GM18868 (cell line): ENCODE results near the gene PARVB.

Source experiments
- ATAC-seq: cut with Tn5 transposase; IDR thresholded peaks from one replicate; pipeline ENCODE4 v1.9.1; 2021; ENCODE audit warnings: mild to moderate bottlenecking, moderate library complexity; ENCODE audit not compliant: unreplicated experiment

The PARVB gene

DNA sequence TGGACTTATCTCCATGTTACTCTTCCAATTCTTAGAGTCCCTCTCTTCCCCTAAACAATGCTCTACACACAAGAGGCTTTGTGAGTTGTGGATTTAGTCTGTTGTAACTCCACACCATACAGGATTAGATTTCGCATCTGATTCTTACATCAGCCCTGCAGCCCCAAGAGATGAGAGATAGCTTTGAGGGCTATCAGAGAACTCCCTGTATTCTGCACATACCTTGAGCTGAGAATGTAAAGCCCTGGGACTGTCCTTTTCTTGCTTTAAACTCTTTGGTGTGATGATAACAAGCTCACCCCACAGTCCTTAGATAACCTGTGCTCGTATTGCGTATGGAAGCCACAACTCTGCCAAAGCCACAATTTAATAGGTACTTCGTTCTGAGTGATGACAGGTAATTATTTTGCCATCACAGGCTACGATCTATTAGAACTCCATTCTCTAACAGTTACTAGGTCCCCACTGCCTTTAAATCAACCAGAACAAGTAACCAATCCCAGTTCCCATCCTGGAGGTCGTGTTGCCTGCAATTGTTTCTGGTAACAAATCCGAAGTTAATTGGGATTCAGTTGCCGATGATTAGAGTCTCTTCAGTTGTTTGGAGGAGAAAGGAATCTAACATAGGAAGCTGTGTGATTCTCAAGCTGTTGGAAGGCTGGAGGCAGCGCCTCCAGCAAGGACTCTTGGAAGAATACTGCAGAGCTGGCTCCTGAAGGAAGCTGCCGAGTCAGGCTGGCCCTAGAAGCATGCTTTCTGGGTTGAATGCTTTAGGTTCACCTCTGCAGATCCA lies 155.3 kb downstream of the PARVB start:
- ATAC-seq: no peak

DNA sequence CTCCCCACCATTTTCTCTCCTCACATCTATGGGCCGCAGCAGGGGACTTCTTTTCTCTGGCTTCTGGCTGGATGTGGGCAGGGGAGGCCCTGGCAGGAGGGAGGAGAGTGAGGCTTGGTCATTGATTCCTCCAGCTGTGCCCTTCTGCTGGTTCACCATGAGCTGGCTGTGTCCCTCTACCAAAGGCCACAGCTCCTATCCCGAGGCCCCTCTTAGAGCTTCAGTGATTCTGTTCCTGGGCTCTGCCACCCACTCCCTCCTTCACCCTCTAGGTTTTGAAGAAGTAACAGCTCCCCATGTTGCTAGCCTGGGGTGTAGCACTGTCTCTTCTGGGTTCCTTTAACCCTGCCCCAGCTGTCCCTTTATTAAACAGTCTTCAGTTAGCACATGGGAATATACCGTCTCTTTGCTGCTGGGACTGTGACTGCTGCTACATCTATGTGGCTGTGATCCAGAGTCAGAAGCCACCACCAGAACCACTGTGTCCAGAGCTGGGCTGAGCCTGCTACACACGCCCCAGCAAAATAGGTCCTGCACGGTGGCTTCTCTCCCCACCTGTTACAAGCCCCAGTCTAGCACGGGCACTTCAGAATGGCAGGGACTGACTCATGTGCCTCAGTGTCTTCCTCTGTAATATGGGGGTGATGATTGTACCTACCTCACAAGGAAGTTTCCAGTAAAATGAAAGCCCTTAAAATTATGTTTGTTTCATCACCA lies 156.0 kb downstream of the PARVB start:
- no peak for ATAC-seq

DNA sequence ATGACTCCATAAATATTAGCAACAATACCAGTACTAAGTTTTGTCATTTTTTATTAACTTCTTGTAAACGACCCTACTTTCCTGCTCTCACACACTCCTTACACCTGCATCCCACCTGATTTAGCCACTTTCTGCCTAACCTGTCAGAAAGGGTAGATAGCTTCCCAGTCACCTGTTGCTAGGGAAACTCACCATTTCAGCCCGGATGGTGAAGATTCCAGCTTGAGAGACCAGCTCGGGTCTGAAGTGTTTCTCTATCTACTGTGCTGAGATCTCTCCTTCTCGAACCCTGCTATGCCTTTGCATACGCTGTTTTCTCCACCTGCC lies 156.6 kb downstream of the PARVB start, which contains the start of gene PARVG:
TSS of gene PARVG (plus strand) at position 220 of the 327 bp plus-strand sequence. CDS start 2,405 bp downstream, outside the sequence.
- peak; percentile 77 for ATAC-seq

DNA sequence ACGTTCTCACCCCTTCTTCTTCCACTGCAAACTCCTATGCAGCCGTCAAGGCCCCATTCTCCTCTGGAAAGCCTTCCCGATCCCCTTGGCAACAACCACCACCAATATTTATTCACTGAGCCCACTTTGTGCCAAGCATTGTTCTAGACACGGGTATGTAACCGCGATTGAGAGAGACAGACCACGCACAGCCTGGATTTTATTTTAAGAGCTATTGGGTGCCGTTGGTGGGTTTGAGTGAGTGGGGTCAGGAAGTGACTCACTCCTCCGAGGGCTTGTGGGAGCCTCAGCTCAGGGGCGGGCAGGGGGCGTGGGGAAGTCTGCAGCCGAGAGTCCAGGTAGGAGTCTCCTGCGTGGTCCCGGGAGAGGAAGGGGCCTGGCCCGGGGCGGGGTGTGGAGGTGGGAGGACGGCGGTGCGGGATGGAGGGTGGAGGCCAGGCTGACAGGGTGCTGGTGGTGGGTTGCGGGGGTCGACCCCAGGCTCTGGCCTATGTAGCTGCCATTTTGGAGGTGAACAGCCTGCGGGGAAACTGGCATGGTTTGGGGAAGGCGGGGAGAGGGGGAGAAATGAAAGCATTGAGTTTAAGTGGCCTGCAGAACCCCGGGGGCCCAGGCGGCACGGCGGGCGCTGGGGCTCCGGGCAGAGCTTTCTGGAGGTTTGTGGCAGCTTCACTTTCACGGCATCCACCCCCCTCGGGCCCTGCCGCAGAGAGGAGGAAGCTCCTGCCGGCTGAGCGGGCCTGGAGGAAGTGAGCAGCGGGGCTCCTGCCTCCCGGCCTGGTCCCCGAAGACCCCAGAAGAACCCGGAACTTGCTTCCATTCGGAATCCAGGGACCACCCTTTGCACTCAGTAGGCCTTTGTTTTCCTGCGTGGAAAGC lies 157.2 kb downstream of the PARVB start:
- peak; percentile 32 for ATAC-seq

DNA sequence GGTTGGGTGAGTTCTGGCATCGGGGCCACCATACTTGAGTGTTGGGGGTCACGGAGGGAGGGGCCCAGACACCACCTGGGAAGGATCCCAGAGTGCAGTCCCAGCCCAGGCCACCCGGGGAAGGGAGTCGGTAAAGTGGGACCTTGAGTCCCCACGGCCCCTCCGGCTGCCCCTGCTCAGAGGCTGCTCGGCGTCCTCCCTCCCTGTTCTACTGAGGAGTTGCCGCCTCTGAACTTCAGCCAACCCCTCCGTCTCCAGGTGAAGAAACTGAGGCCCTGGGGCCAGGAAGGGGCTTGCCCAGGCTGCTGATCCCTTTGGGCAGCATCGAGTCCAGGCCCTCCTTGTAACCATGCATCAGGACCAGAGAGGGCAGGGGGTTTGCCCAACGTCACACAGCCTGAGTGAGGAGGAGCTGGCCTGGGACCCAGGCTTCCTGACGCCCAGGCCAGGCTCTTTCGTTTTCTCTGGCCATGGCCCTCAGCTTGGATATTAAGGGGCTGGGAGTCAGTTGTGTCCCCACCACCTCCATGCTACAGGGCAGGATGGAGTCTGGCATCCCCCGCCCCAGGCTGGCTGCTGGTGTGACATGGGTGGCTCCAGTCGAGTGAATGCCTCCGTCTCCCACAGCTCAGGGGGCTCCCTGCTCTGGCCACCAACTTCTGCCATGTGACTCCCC lies 157.9 kb downstream of the PARVB start:
- peak; percentile 15 for ATAC-seq

DNA sequence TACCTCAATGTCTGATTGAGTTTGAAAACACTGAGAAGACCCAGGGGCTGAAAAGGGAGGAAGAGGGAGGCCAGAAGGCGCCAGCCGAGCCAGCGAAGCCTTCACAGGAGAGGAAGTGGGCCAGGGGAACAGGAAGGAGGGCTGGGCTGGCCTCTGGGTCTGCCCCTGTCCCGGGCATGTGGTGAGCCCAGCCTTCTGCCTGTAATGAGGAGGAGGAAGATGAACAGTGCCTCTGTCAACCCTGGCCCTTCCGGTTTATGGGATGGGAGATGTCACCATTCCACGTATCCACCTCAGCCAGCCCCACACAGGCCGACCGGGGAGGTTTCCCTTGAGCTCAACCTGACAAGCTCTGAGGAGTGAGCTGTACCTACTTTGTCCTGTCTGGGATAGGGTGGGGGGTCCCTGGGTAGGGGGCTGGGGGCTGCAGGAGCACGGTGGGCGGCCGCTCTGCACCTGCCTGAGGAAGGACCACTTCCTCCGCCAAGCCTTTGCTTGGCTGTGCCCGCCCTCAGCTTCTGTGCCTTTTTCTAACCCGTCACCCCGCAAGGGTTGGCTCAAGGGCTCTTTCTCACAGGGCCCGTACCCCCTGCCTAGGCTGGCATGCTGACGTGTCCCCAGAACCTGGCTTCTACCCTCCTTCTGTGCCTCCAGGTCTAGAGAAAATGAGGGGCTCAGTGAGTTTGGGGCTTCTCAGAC lies 158.6 kb downstream of the PARVB start:
- ATAC-seq: no peak

DNA sequence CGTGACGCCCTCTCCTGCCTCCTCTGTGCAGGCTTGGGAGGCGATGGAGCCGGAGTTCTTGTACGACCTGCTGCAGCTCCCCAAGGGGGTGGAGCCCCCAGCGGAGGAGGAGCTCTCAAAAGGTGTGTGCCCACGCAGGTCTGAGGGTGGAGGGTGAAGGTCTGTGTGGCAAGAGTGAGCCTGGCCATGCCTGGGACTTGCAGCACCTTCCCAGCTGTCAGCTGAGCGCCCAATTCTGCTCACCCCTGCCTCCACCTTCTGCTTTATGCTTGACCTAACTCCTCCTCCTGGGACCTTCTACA lies 159.1 kb downstream of the PARVB start:
- no peak for ATAC-seq

DNA sequence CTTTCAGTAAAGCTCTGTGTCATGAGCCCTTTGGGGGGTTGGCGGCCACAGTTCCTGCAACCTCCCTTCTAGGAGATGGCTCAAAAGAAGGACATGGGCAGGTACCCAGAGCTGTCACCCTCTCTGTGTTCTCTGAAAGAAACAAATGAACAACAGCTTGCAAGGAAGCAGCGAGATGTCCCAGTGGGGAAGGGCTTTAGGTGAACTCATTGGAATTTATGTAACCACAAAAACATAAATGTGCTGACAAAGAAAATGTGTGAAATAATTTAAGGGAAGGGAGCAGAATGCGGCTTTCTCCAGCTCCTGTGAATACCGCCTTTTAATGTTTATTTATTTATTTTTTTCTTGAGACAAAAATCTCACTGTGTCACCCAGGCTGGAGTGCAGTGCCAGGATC lies 159.9 kb downstream of the PARVB start:
- no peak for ATAC-seq

DNA sequence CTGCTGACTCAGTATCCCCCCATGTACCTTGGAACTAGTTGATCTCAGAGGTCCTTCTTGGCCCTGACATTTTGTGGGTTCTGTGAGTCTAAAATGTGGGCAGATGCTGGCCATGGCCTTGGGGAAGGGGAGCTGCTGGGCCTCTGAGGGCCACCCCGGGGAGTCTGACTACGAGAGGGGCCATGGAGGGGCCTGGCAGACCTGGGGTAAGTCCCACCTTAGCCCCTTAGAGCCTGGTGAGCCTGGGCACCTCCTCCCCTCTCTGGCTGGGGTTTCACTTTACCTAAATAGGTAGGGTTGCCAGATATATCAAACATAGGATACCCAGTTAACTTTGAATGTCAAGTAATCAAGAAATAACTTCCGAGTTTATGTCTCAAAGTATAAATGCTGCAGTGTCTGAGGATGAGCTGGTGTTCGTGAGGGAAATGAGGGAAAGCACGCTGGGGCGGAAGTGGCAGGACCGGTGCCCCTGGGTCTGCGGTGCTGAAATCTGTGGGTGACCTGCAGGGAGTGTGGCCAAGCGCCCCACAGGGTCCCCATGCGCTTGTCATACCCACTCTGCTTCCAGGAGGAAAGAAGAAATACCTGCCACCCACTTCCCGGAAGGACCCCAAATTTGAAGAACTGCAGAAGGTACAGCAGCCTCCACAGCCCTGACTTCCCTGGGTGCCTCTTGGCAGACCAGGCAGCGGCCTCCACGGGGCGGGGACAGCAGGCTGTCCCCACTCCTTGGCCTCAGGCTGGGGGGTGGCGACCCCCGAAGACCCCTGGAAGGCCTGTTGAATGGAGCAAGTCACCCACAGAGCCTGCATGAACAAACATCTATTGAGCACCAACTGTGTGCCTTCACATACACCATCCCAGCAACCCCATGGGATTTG lies 161.4 kb downstream of the PARVB start:
- no peak for ATAC-seq

DNA sequence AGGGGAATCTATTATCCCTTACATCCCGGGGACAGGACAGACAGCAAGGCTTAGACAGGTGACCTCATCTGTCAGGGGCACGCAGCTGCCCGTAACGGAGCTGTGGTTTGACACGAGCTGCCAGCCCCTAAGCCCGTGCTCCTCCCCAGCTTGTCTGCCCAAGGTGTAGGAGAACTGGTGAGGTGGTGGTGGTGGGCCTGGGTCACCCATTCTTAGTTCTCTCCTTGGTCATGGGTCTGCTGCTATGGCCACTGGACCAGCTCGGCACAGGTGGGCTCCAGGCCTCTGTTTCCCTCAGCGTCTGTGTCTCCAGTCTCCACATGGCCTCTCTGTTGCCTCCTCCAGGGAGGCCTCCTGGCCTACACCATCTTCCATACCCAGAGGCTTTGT lies 162.0 kb downstream of the PARVB start:
- ATAC-seq: no peak

DNA sequence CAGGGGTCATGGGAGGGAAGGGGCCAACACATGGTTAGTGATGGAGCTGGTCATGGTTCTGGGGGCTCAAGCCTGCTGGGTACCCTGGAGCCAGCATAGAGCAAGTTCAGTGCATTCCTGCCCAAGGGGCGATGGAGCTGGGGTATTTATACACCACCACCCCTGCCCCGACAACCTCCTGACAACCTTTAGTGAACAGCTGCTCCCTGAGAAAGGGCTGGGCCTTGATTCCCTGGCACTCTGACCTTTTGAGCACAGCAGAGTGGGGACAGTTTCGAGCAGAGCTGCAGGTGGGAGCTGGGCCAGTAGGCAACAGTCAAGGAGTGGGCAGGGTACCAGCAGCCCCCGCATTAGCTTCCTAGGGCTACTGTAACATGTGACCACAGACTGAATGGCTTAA lies 162.6 kb downstream of the PARVB start:
- no peak for ATAC-seq

DNA sequence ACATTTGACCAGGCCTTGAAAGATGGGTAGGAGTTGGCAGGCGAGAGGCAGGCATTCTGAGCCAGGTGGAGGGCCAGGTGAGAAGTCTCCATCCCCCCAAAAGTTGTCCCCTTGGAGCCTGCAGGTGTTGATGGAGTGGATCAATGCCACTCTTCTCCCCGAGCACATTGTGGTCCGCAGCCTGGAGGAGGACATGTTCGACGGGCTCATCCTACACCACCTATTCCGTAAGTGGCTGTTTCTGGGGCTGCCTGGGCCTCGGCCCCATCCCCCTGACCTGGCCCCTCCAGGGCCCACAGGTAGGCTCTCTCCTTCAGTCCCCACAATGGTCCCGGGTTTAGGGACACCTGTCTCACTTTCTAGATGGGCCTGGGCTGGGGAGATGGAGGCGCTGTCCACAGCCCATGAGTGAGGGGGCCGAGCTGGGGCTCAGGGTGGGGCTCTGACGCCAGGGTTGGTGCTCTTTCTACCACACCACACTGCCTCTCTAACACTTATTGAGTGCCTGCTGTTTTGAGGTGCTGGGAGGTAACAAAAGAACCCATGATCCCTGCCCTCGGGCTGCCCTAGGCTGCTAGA lies 163.6 kb downstream of the PARVB start:
- no peak for ATAC-seq

DNA sequence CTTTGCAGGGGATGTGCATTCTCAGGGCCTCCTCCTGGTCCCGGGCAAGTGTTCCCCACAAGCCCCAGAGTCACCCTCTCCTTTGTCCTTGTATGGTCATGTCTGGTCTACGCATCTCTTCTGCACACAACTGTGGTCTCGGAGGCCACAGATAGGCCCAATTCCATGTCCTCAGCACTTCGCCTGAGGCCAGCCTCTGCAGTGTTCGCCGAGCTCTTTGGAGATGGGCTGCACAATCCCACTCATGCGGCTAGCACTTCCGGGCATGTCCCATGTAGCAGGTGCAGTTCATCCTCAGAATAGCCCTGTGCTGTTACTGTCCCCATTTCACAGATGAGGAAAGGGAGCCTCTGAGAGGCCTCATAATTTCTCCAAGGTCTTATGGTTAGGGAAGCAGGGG lies 164.2 kb downstream of the PARVB start:
- ATAC-seq: no peak

DNA sequence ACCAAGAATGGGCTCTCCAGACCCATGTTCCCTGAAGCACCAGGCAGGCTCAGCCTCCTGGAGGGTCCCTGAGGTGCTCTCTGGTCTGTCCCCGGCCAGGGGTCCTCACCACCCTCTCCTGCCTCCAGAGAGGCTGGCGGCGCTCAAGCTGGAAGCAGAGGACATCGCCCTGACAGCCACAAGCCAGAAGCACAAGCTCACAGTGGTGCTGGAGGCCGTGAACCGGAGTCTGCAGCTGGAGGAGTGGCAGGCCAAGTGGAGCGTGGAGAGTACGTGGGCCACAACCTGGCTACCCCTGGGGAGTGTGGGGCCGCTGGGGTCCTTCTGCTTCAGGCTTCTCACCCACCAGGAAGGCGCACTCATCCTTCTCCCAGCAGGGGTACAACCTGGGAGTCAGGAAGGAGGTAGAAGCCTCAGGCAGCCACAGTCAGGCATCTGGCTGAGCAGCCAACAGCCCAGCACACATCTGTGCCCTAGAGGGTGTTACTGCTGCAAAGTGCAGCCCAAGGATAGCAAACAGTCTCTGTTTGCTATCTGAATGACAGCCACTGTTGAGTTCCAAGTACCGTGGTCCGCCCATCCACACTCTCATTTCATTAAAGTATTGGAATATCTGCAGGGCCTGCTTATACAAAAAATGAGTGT lies 165.0 kb downstream of the PARVB start:
- no peak for ATAC-seq

DNA sequence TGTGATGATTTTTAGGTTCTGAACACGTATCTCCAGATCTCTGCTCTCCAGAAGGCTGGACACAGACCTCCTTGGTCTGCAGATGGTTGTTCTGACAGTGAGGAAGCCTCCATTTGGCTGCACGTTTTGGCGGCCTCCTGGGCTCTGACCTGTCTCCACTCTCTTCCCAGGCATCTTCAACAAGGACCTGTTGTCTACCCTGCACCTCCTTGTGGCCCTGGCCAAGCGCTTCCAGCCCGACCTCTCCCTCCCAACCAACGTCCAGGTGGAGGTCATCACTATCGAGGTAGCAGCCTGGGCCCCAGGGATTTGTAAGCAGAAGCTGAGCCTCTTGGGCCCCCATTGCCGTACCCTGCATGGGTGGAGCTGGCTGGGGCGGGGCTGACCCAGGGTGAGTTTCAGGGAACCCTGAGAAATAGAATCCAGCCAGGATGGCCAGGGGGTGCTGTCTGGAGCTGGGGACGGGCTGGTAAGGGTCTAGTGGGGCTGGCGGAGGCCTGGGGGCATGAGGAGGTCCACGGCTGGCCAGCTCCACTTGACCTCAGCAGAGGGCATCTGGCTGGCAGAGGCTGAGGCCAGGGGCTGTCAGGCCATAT lies 166.4 kb downstream of the PARVB start:
- ATAC-seq: no peak

DNA sequence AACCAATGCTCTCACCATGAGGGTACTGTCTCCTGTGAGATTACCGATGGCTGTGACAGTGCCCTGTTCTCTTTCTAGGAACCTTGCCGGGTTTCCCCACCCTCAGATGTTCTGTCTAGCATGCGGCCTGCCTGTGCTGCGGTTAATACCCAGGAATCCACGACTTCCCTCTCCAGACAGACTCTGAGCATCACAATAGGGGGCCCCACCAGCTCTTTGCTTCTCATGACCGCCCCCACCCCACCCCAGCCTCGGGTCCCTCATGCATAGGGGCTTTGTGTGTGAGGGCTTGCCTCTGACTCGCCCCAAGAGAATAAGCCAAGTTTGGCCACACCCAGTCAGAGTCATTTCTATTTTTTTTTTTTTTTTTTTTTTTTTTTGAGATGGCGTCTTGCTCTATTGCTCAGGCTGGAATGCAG lies 166.9 kb downstream of the PARVB start:
- peak; percentile 63 for ATAC-seq

DNA sequence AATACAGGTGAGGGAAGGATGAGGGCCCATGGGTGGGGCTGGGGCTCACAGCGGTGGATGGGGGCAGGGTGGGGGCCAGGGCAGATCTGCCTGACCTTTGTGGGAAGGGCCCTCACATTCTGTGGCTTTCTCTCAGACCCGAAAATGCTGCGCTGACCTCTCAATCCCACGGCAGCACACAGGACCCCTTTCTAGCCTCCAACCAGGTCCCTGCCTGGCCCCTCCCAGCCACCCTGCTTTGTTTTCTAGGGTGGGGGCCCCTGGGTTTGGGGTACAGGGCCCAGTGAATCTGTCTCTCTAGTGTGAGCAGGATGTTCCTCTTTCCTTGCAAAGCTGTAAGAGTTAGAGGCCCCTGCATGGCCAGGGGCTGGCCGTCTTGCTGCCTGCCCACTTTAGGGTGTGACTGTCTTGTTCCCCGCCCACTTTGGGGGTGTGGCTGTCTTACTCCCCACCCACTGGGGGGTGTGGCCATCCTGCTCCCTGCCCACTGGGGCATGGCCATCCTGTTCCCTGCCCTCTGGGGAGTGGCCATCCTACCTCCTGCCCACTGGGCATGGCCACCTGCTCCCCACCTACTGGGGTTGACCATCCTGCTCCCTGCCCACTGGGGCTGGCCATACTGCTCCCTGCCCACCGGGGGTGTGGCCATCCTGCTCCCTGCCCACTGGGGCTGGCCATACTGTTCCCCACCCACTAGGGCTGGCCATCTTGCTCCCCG lies 168.2 kb downstream of the PARVB start:
- ATAC-seq: no peak
